Lower leg skin (tissue), 4 donors: ENCODE results near the gene PRKAR1B. TPM values are rescaled to one million over a fixed set of nuclear protein-coding genes. Genes with fewer than 3 reads are reported as not detected.

Experiments
- DNase-seq, 2 donors: peaks; one replicate each; pipeline ENCODE4 v3.0.0-alpha.2; 2019; ENCODE audit warnings: low spot score in 2 of 2
- H3K4me3 ChIP-seq: fragments of 200-600 bp; sonication (generic); 2 replicates; pipeline ENCODE4 v1.5.1; 2017; ENCODE audit warnings: mild to moderate bottlenecking, low read depth; ENCODE audit not compliant: poor library complexity, severe bottlenecking
- CTCF ChIP-seq, 3 donors: fragments of 450-650 bp; IDR thresholded peaks; one replicate each; pipeline ENCODE4 v1.5.1; 2016; ENCODE audit warnings: antibody characterized with exemption in 3 of 3, mild to moderate bottlenecking in 3 of 3, moderate library complexity in 2 of 3
- POLR2A ChIP-seq, 2 donors: fragments of 450-650 bp; IDR thresholded peaks; one replicate each; pipeline ENCODE4 v1.6.1; 2016 to 2017; ENCODE audit warnings: antibody characterized with exemption in 2 of 2, mild to moderate bottlenecking in 1 of 2, moderate library complexity in 1 of 2
- WGBS, 2 donors: methylation state at CpG; one replicate each; pipeline ENCODE4 v1.1.5; 2018; 5-methylcytosine and 5-hydroxymethylcytosine counted together
- intact Hi-C: fragments of 100-400 bp; cut with DNase I; formaldehyde crosslinking; loops from one replicate; pipeline ENCODE4 v1.15.0; 2023; ENCODE audit warnings: low total_unique reads
- total RNA-seq, 4 donors: library from RNA; depleted of rRNA; stranded (reverse); fragments of >200 nt; gene quantifications; one replicate each; pipeline ENCODE4 v1.1.0, GENCODE V29; 2016

The PRKAR1B gene
- total RNA-seq, 4 donors from 2014 or later = 7.8 to 16.9 (median 15.0) TPM

- DNase-seq = no peak
- WGBS, 2 donors = 82 to 86% methylated on average over 10 to 17 of the region's 17 CpGs
- intact Hi-C loops = no loop called here
- TF ChIP-seq POLR2A (IDR thresholded peaks at IDR 0.05) (no peak), CTCF (IDR thresholded peaks at IDR 0.05) (no peak)
- no peak overlapping the region for H3K4me3 ChIP-seq
These were observed 217.0 kb downstream of the PRKAR1B start for GRCh38 chr7:510131-510481.

- intact Hi-C loops = no loop called here
- H3K4me3 ChIP-seq = no peak overlapping the region
- no peak for DNase-seq
- WGBS, 2 donors = 87 to 93% methylated on average over 20 of the region's 20 CpGs
- TF ChIP-seq CTCF (IDR thresholded peaks at IDR 0.05) (no peak), POLR2A (IDR thresholded peaks at IDR 0.05) (no peak)
These were observed 217.5 kb downstream of the PRKAR1B start for GRCh38 chr7:509426-510130.

- no peak for TF ChIP-seq CTCF (IDR thresholded peaks at IDR 0.05)
- no peak for TF ChIP-seq POLR2A (IDR thresholded peaks at IDR 0.05)
- no peak for DNase-seq
- intact Hi-C loops = no loop called here
- no peak overlapping the region for H3K4me3 ChIP-seq
- 83 to 84% methylated on average over 12 of the region's 12 CpGs for WGBS, 2 donors
These were observed 218.5 kb downstream of the PRKAR1B start for GRCh38 chr7:508461-509170.

GRCh38 chr7:507623-508300 lies 219.3 kb downstream of the PRKAR1B start:
- 78 to 88% methylated on average over 17 of the region's 17 CpGs for WGBS, 2 donors
- intact Hi-C loops = no loop called here
- DNase-seq = no peak
- TF ChIP-seq POLR2A (IDR thresholded peaks at IDR 0.05) = no peak
- no peak for TF ChIP-seq CTCF (IDR thresholded peaks at IDR 0.05)
- H3K4me3 ChIP-seq = no peak overlapping the region

GRCh38 chr7:506921-507622 lies 220.0 kb downstream of the PRKAR1B start:
- no peak for DNase-seq
- no peak for TF ChIP-seq CTCF (IDR thresholded peaks at IDR 0.05)
- TF ChIP-seq POLR2A (IDR thresholded peaks at IDR 0.05) = no peak
- H3K4me3 ChIP-seq = no peak overlapping the region
- intact Hi-C loops = no loop called here
- WGBS, 2 donors = 83 to 87% methylated on average over 11 to 14 of the region's 15 CpGs
